ENCODE results near the gene LRFN2. TPM values are rescaled to one million over a fixed set of nuclear protein-coding genes. Genes with fewer than 3 reads are reported as not detected.
A peak's percentile ranks its signal among the peaks of the same experiment; 100 is the strongest.

The LRFN2 gene
- total and polyA plus RNA-seq, 4 donors = under 0.01 to 0.01 TPM; not detected in 2

DNA sequence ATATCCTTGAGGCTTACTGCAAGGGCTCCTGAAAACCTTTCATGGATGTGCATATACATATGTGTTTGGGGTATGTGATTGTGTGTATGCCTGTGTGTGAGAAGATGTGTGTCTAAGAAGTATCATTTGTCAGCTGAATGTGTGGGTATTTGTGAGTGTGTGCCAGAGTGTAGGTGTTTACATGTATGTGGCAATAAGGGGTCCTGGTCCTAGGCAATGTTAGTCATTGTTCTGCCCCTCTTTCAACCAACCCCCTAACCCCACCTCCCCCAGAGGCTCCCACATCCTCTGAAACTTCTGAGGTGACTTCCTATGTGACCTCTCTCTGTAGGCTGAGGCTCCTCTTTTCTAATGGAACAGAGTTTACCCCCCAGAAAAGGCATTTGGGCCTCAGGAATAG, 186.4 kb downstream of the LRFN2 start (continued):
- TF ChIP-seq RXRA (IDR thresholded peaks at IDR 0.05) (no peak), ATF3 (IDR thresholded peaks at IDR 0.05) (no peak), ZBTB33 (IDR thresholded peaks at IDR 0.05) (no peak), FOXA2 (IDR thresholded peaks at IDR 0.05) (no peak)

DNA sequence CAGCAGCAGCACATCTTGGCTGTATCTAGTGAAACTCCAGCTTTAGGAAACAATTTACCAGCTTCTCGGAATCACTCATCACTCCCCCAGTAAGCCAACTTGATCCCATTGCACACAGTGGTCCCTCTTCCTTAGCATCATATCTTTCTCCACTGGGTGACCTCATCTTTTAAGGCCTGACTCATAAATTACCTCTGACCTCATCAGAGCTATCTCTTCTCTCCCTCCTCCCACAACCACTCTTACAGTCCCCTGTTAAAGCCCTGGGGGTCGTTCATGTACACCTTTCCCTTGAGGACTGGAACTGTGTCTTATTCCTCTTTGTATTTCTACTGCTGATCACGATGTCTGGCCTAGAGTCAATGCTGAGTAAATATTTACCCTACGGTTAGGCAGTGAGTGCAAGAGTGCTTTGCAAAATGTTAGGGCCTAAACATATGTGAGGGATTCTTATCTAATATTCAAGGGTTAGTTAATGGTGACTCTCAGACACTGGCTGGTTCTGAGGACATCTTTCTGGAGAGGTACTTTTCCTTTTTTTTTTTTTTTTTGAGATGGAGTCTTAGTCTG, 187.2 kb downstream of the LRFN2 start:
- Histone ChIP-seq H3K9me3 (ENCODE audit: control insufficient read depth in 4 of 4, low read length in 3 of 4) (no peaks in the 10 kb centered on the region), H3K4me1 (ENCODE audit: control insufficient read depth in 4 of 4, insufficient read depth in 4 of 4, low read length in 3 of 4) (peaks cover 3 to 22% (median 12%) of the 10 kb centered on the region in 4 donors), H3K36me3 (ENCODE audit: control insufficient read depth in 4 of 4, insufficient read depth in 3 of 4, low read depth in 1 of 4, low read length in 3 of 4) (no peaks in the 10 kb centered on the region), H3K27me3 (ENCODE audit: control insufficient read depth in 4 of 4, insufficient read depth in 4 of 4, low read length in 3 of 4) (no peaks in the 10 kb centered on the region), H3K4me3 (ENCODE audit: low read depth in 1 of 3, low read length in 3 of 3) (no peak overlapping the region), H3K9ac (ENCODE audit: low read depth in 1 of 2, low read length in 2 of 2) (no peak overlapping the region), H3K27ac (ENCODE audit: low read depth in 1 of 2, low read length in 2 of 2) (no peak overlapping the region)
- 39% methylated on average over 4 of the region's 4 CpGs for WGBS
- DNase-seq (ENCODE audit: low spot score) = no peak
- peak in 1 of 2 donors; percentile 49 for TF ChIP-seq HNF4A (conservative IDR thresholded peaks at IDR 0.05)
- TF ChIP-seq JUND (IDR thresholded peaks at IDR 0.05) = no peak
- peak; percentile 81 for TF ChIP-seq FOXA2 (IDR thresholded peaks at IDR 0.05)
- TF ChIP-seq NR2F2 (IDR thresholded peaks at IDR 0.05) = no peak
- no peak for TF ChIP-seq ATF3 (IDR thresholded peaks at IDR 0.05)
- no peak for TF ChIP-seq RAD21 (IDR thresholded peaks at IDR 0.05)

- peak overlapping the region in 1 of 2 donors; percentile 55 for H3K27ac ChIP-seq (ENCODE audit: low read depth in 1 of 2, low read length in 2 of 2)
- TF ChIP-seq SP1 (IDR thresholded peaks at IDR 0.05) = no peak
- TF ChIP-seq FOXA2 (IDR thresholded peaks at IDR 0.05) = no peak
- TF ChIP-seq MAX (IDR thresholded peaks at IDR 0.05) = no peak
- no peaks in the 10 kb centered on the region for H3K27me3 ChIP-seq (ENCODE audit: control insufficient read depth in 4 of 4, insufficient read depth in 4 of 4, low read length in 3 of 4)
- peaks cover 3 to 22% (median 12%) of the 10 kb centered on the region in 4 donors for H3K4me1 ChIP-seq (ENCODE audit: control insufficient read depth in 4 of 4, insufficient read depth in 4 of 4, low read length in 3 of 4)
- 85% methylated on average over 6 of the region's 6 CpGs for WGBS
- no peak overlapping the region for H3K4me3 ChIP-seq (ENCODE audit: low read depth in 1 of 3, low read length in 3 of 3)
- DNase-seq (ENCODE audit: low spot score) = no peak
- no peaks in the 10 kb centered on the region for H3K9me3 ChIP-seq (ENCODE audit: control insufficient read depth in 4 of 4, low read length in 3 of 4)
- no peaks in the 10 kb centered on the region for H3K36me3 ChIP-seq (ENCODE audit: control insufficient read depth in 4 of 4, insufficient read depth in 3 of 4, low read depth in 1 of 4, low read length in 3 of 4)
- H3K9ac ChIP-seq (ENCODE audit: low read depth in 1 of 2, low read length in 2 of 2) = no peak overlapping the region
These were observed 188.2 kb downstream of the LRFN2 start for GRCh38 chr6:40398810-40399477.

GRCh38 chr6:40398034-40398691, 189.0 kb downstream of the LRFN2 start:
- Histone ChIP-seq H3K27ac (ENCODE audit: low read depth in 1 of 2, low read length in 2 of 2) (peak overlapping the region; percentile 10 to 55), H3K27me3 (ENCODE audit: control insufficient read depth in 4 of 4, insufficient read depth in 4 of 4, low read length in 3 of 4) (no peaks in the 10 kb centered on the region), H3K4me1 (ENCODE audit: control insufficient read depth in 4 of 4, insufficient read depth in 4 of 4, low read length in 3 of 4) (peaks cover 3 to 22% (median 12%) of the 10 kb centered on the region in 4 donors), H3K4me3 (ENCODE audit: low read depth in 1 of 3, low read length in 3 of 3) (peak overlapping the region in 1 of 3 donors; percentile 34), H3K9ac (ENCODE audit: low read depth in 1 of 2, low read length in 2 of 2) (no peak overlapping the region), H3K9me3 (ENCODE audit: control insufficient read depth in 4 of 4, low read length in 3 of 4) (no peaks in the 10 kb centered on the region), H3K36me3 (ENCODE audit: control insufficient read depth in 4 of 4, insufficient read depth in 3 of 4, low read depth in 1 of 4, low read length in 3 of 4) (no peaks in the 10 kb centered on the region)
- WGBS = 67% methylated on average over 11 of the region's 11 CpGs
- DNase-seq (ENCODE audit: low spot score) = no peak
- TF ChIP-seq HNF4A (conservative IDR thresholded peaks at IDR 0.05) (peak; percentile 63 to 66), HNF4G (IDR thresholded peaks at IDR 0.05) (peak; percentile 9), GABPA (IDR thresholded peaks at IDR 0.05 in 1 of 2, conservative IDR thresholded peaks at IDR 0.05 in 1 of 2) (no peak), RAD21 (IDR thresholded peaks at IDR 0.05) (no peak), ZBTB33 (IDR thresholded peaks at IDR 0.05) (no peak), FOXA1 (IDR thresholded peaks at IDR 0.05) (no peak), NR2F2 (IDR thresholded peaks at IDR 0.05) (no peak), SP1 (IDR thresholded peaks at IDR 0.05) (peak; percentile 32), JUND (IDR thresholded peaks at IDR 0.05) (no peak), EGR1 (IDR thresholded peaks at IDR 0.05; ENCODE audit: low read depth in 2 of 2) (no peak), RXRA (IDR thresholded peaks at IDR 0.05) (peak in 1 of 2 donors; percentile 27), MAX (IDR thresholded peaks at IDR 0.05) (no peak)
- TF ChIP-seq, protein P1, sequence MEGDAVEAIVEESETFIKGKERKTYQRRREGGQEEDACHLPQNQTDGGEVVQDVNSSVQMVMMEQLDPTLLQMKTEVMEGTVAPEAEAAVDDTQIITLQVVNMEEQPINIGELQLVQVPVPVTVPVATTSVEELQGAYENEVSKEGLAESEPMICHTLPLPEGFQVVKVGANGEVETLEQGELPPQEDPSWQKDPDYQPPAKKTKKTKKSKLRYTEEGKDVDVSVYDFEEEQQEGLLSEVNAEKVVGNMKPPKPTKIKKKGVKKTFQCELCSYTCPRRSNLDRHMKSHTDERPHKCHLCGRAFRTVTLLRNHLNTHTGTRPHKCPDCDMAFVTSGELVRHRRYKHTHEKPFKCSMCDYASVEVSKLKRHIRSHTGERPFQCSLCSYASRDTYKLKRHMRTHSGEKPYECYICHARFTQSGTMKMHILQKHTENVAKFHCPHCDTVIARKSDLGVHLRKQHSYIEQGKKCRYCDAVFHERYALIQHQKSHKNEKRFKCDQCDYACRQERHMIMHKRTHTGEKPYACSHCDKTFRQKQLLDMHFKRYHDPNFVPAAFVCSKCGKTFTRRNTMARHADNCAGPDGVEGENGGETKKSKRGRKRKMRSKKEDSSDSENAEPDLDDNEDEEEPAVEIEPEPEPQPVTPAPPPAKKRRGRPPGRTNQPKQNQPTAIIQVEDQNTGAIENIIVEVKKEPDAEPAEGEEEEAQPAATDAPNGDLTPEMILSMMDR (IDR thresholded peaks at IDR 0.05; ENCODE audit: low read depth, low read length, missing input control) = no peak
